Measurements from ENCODE around the gene KRT36.

The KRT36 gene

GRCh38 chr17:41483531-41483930 is 6.2 kb downstream of the KRT36 start:
- no peak for DNase-seq (ENCODE audit: low read depth)
- no peak overlapping the region for H3K4me3 ChIP-seq (ENCODE audit: low read depth, low read length)

DNA sequence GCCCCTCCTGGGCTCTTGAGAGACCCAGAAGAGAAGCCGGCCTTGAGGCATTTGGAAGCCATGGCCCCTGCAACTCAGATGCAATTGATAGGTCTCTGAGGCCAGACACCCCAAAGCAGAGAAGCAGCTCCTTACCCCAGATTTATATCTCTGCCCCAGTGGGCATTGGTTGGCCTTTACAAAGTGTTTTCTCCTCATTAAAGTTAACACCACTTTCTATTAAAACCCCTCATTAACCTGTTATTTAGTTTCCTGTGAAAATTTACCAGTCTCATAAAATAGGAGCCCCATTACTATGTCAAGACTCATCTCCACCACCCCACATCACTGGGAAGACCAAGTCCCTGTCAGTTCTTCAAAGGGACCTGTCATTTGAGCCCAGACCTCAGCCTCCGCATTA is 8.7 kb downstream of the KRT36 start, which contains the start of gene KRT35:
Gene KRT35 (minus strand): TSS at position 116 of the 400 bp plus-strand sequence. CDS start 54 bp downstream, at position 62.
- no peak within 1 kb of the TSS for H3K4me3 ChIP-seq (ENCODE audit: low read depth, low read length)
- no peak for DNase-seq (ENCODE audit: low read depth)

GRCh38 chr17:41480581-41480980 is 9.1 kb downstream of the KRT36 start:
- DNase-seq (ENCODE audit: low read depth), result no peak
- no peak overlapping the region for H3K4me3 ChIP-seq (ENCODE audit: low read depth, low read length)

DNA sequence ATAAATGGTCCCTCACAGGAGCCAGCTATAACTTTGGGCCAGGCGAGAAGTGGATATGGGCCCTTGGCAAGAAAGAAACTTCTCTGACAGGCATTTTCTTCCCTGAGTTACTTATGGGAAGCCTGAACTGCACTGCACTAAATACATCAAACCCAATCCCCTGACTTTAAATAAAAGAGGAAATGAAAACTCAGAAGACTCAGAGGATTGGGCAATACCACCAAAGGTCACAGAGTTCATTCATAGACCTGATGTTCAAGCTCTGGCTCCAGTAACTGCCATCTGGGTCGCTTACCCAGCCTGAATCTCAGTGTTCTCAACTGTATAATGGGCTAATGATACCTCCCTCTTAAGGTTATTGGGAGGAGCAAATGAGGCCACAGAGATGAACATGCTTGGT is 9.6 kb downstream of the KRT36 start:
- no peak for DNase-seq (ENCODE audit: low read depth)
- no peak overlapping the region for H3K4me3 ChIP-seq (ENCODE audit: low read depth, low read length)

GRCh38 chr17:41478237-41478636 is 11.5 kb downstream of the KRT36 start:
- DNase-seq (ENCODE audit: low read depth), result no peak
- no peak overlapping the region for H3K4me3 ChIP-seq (ENCODE audit: low read depth, low read length)

DNA sequence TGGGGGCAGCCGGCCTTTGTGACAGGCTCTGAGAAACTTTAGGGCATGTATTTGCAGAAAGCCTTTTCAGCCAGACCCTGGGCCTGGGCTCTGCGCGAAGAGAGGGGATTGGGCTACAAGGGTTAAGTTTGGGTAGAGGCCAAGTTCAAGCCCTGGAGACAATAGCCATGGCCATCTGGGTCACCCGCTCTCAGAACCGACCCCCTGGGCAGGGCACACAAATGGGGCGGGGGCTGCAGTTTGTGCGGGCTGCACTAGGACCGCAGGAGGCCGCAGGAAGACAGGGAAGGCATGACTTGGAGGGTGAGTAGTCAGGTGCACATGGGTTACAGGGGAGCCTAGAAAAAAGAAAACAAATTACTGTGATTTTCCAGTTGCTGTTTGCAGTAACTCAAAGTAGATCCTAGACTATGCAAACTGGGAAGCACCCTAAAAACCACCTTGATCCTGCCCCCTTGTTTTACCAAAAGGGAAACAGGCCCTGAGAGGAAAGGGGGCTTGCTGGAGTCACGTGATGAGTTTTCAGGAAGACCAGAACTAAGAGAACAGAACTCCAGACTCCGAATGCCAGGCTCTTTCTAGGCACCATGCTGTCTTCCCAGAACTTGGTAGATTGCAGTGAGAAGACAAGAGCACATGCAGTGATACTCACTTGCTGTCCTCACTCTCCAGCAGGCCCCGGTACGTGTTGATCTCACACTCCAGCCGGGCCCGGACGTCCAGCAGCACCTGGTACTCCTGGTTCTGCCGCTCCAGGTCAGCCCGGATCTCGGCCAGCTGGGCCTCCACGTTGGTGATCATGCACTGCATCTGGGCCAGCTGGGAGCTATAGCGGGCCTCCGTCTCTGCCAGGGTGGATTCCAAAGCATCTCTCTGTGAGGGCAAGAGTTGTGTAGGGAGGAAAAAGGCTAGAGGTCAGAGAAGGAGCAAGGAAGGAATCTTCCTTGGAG is 12.6 kb downstream of the KRT36 start:
- no peak for DNase-seq (ENCODE audit: low read depth)
- no peak overlapping the region for H3K4me3 ChIP-seq (ENCODE audit: low read depth, low read length)

DNA sequence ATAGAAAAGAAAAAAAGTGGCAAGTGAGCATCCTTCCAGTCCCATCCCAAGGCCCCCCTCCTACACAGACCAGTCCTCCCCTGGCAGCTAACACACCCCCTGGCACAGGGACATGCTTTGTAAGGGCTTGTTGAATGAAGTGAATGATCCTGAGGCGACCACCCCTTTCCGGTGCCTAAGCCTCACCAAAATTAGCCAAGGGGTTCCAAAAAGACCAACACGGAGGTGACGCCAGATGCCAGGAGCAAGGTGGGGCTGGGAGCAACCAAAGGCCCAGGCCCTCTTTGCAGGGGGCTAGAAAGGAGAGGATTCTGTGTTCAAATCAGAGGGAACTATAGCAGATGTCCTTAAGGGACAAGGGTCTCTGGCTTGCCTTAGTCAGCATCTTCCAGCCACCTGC is 14.3 kb downstream of the KRT36 start:
- no peak overlapping the region for H3K4me3 ChIP-seq (ENCODE audit: low read depth, low read length)
- DNase-seq (ENCODE audit: low read depth), result no peak

DNA sequence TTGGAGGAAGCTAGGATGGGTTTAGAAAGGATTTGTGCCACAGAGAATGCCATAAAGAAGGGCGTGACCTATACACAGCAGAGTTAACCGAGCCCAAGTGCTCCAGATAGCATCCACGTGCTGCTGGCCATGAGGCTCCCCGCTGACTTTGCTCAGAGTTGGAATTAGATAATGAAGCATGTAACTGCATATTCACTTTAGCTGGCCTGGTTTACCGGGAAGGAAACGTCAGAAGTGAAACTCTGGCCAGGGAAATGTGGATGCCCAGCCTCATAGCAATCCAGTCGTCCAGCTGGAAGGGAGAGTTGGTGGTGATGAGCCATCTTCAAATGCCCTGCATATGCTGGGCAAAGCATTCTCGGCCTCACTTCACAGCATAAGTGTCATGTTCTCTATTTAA is 14.8 kb downstream of the KRT36 start:
- no peak overlapping the region for H3K4me3 ChIP-seq (ENCODE audit: low read depth, low read length)
- no peak for DNase-seq (ENCODE audit: low read depth)

DNA sequence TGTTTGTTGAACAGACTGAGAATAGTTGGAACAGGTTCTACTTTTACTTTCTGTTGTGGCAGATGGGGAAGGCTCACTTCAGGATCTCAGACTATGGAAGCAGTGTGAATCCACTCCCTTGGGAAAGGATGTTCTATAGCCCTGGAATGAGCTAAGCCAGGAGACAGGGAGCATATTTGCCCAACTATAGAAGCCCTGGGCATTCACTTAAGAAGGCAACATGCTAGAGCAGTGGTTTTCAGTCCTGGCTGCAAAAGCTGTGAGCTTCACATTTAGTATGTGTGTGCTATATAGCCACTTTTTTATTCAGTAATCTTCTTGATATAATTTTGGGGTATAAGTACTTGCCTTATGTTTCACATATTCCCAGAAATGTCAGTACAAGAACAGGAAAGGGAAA is 21.4 kb downstream of the KRT36 start:
- no peak for DNase-seq (ENCODE audit: low read depth)
- no peak overlapping the region for H3K4me3 ChIP-seq (ENCODE audit: low read depth, low read length)

- DNase-seq (ENCODE audit: low read depth), result peak; percentile 25
- no peak overlapping the region for H3K4me3 ChIP-seq (ENCODE audit: low read depth, low read length)
Measured at GRCh38 chr17:41467561-41467960, 22.1 kb downstream of the KRT36 start.

DNA sequence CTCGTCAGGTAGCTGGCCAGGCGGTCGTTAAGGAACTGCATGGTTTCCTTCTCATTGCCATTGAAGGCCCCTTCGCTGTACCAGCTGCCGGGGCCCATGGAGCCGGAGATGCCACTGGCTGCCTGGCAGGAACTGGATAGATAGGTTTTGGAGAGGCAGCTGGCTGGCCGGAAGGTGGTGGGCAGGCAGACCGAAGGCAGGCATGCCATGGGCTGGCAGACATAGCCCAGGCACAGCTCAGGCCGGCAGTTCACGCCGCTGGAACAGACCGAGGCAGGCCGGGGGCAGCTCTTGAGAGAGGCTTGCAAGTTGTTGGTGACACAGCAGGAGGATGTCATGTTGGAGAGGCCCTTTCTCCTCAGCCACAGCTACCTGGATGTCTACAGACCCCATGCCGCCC is 22.7 kb downstream of the KRT36 start, which contains the start of gene KRT32:
Gene KRT32 (minus strand): TSS at position 399 of the 400 bp plus-strand sequence. CDS start 61 bp downstream, at position 338.
- no peak within 1 kb of the TSS for H3K4me3 ChIP-seq (ENCODE audit: low read depth, low read length)
- no peak for DNase-seq (ENCODE audit: low read depth)

GRCh38 chr17:41464682-41465081 is 25.0 kb downstream of the KRT36 start:
- DNase-seq (ENCODE audit: low read depth), result peak; percentile 51
- no peak overlapping the region for H3K4me3 ChIP-seq (ENCODE audit: low read depth, low read length)

GRCh38 chr17:41464173-41464572 is 25.5 kb downstream of the KRT36 start:
- no peak overlapping the region for H3K4me3 ChIP-seq (ENCODE audit: low read depth, low read length)
- no peak for DNase-seq (ENCODE audit: low read depth)

DNA sequence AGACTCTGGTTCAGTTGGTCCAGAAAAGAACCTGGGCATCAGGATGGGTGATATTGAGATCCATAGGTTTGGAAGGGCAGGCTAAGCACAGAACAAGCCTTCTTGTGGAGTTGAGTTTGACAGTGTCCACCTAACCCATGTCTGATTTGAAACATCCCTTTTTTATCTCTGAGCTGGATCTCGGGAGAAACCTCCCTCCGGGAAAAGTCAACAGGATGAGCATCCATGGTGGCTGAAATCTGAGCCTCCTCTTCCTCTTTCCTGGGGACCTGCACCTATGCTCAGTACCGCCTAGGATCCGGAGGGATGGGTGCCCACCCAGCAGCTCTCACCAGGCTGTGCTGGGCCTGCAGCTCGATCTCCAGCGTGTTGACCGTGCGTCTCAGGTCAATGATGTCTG is 26.0 kb downstream of the KRT36 start:
- H3K4me3 ChIP-seq (ENCODE audit: low read depth, low read length), result no peak overlapping the region
- no peak for DNase-seq (ENCODE audit: low read depth)

DNA sequence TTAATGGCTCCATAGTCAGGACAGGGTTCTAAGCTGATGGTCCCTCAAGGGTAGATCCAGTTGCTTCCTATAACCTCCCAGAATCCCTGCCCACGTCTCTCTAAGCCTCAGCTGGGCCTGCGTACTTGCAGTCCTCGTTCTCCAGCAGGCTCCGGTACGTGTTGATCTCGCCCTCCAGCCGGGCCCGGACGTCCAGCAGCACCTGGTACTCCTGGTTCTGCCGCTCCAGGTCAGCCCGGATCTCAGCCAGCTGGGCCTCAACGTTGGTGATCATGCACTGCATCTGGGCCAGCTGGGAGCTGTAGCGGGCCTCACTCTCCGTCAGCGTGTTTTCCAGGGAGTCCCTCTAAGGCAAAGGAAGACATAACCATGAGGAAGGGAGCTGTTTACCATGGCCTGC is 27.0 kb downstream of the KRT36 start:
- no peak overlapping the region for H3K4me3 ChIP-seq (ENCODE audit: low read depth, low read length)
- DNase-seq (ENCODE audit: low read depth), result no peak

DNA sequence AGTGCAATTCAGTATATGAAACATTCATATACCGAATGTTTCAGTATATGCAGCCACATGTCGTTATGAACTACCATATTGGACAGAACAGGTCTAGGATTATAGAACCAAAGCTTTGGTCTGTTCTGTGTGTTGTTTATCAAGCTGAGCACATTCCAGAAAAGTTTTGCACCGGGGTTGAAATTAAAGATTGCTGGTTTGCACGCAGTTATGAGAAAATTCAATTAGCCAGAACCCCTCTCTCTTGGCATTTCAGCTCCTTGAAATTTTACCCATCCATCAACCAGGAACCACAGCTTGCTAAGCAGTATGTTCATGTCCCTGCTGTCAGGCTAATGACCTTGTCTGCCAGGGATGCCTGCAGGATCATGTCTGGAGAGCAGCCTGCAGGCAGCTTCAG is 32.0 kb downstream of the KRT36 start:
- no peak for DNase-seq (ENCODE audit: low read depth)
- H3K4me3 ChIP-seq (ENCODE audit: low read depth, low read length), result no peak overlapping the region

GRCh38 chr17:41456204-41456603 is 33.5 kb downstream of the KRT36 start:
- DNase-seq (ENCODE audit: low read depth), result no peak
- no peak overlapping the region for H3K4me3 ChIP-seq (ENCODE audit: low read depth, low read length)

DNA sequence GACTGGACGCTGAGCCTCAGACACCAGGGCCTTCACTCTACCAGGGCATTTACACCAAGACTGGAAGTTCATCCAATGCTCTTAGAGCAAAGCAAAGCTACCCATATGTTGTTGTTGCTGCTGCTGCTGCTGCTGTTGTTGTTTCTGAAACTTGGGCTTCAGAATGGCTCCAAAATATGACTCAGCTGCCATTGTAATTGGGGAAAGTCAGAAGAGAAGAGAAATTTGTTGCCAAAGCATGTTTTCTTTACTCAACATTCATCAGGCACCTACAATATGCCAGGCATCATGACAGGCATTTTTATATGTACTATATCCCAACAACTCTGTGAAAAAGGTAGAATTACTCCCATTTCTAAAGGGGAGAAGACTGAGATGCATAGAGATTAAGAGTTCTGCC is 34.5 kb downstream of the KRT36 start:
- no peak for DNase-seq (ENCODE audit: low read depth)
- H3K4me3 ChIP-seq (ENCODE audit: low read depth, low read length), result no peak overlapping the region

DNA sequence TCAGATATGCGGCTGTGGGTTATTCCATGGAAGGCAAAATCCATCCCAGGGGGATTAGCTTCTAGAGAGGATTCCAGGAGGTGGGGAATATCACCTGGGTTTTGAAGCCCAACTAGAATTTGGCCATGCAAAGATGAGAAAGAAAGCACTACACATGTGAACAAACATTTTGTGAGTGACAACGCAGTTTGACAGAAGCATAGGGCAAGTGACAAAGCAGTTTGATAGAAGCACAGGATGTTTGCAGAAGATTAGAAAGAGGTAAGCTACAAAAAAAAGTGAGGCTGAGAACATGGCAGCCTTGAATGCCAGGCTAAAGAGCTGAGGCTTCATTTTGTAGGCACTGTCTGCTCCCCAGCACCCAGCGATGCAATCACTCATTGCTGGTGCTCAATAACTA is 36.6 kb downstream of the KRT36 start:
- no peak overlapping the region for H3K4me3 ChIP-seq (ENCODE audit: low read depth, low read length)
- DNase-seq (ENCODE audit: low read depth), result no peak

DNA sequence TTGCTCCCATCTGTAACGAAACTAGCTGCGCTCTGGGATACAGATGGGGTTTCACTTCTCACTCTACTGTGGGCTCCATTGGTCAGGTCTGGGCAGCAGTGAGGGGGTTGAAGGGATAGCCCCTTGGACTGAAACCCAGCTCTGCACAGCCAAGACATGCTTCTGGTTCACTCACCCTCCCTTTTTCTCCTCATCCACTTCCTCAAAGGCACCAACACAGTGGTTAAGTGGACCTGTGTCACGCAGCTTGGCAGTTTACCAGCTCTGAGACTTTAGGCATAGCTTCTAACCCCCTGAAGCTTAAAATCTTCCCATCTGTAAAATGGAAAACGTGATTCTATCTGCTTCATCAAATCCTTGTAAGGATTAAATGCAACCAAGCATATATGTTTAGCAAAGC is 37.4 kb downstream of the KRT36 start:
- no peak for DNase-seq (ENCODE audit: low read depth)
- H3K4me3 ChIP-seq (ENCODE audit: low read depth, low read length), result no peak overlapping the region

GRCh38 chr17:41451154-41451728 is 38.5 kb downstream of the KRT36 start:
- no peak overlapping the region for H3K4me3 ChIP-seq (ENCODE audit: low read depth, low read length)
- no peak for DNase-seq (ENCODE audit: low read depth)

Measured in skeletal muscle cell (primary cell).